ENCODE results near the gene AP3S2.

AP3S2 gene

GRCh38 chr15:89826671-89827655 is 66.8 kb downstream of the AP3S2 start:
- CTCF ChIA-PET = interaction anchor here (0.8 to 1.0 kb wide), 3 partner anchors 10 to 48 kb away, joined by 3 read pairs; no protein-coding TSS in a partner anchor
- Histone ChIP-seq H3K27ac (ENCODE audit: insufficient read depth in 1 of 2, low read depth in 1 of 2, low read length in 2 of 2, poor library complexity in 1 of 2, severe bottlenecking in 2 of 2) (no peak overlapping the region), H3K27me3 (replicated peaks in 2 of 5; ENCODE audit: control insufficient read depth in 4 of 5, insufficient read depth in 5 of 5, low read length in 4 of 5) (no peaks in the 10 kb centered on the region), H3K4me3 (ENCODE audit: control insufficient read depth in 1 of 7, extremely low read depth in 1 of 7, insufficient read depth in 4 of 7, low read depth in 2 of 7, low read length in 6 of 7) (no peak overlapping the region), H3K36me3 (ENCODE audit: control insufficient read depth in 4 of 4, insufficient read depth in 4 of 4, low read length in 3 of 4) (peaks cover 0 to 8% (median 0%) of the 10 kb centered on the region in 4 experiments), H3K4me1 (ENCODE audit: control extremely low read depth in 1 of 4, control insufficient read depth in 4 of 4, insufficient read depth in 4 of 4, low read length in 3 of 4) (peaks cover 0 to 51% (median 25%) of the 10 kb centered on the region in 4 experiments), H3K9me3 (ENCODE audit: control extremely low read depth in 1 of 5, control insufficient read depth in 4 of 5, insufficient read depth in 2 of 5, low read depth in 1 of 5, low read length in 4 of 5) (no peaks in the 10 kb centered on the region)
- DNase-seq = no peak
- 96% methylated on average over 13 of the region's 13 CpGs for WGBS (ENCODE audit: insufficient coverage)
- POLR2A ChIA-PET = no interaction called here

- H3K4me1 ChIP-seq (ENCODE audit: control extremely low read depth in 1 of 4, control insufficient read depth in 4 of 4, insufficient read depth in 4 of 4, low read length in 3 of 4) = peaks cover 0 to 66% (median 36%) of the 10 kb centered on the region in 4 experiments
Measured at GRCh38 chr15:89825271-89825940, 68.4 kb downstream of the AP3S2 start.

GRCh38 chr15:89824607-89824867 is 69.3 kb downstream of the AP3S2 start:
- ChIA-PET POLR2A (no interaction called here), CTCF (no interaction called here)
- no peak for DNase-seq
- 98% methylated on average over 6 of the region's 7 CpGs for WGBS (ENCODE audit: insufficient coverage)
- Histone ChIP-seq H3K36me3 (ENCODE audit: control insufficient read depth in 4 of 4, insufficient read depth in 4 of 4, low read length in 3 of 4) (no peaks in the 10 kb centered on the region), H3K27ac (ENCODE audit: insufficient read depth in 1 of 2, low read depth in 1 of 2, low read length in 2 of 2, poor library complexity in 1 of 2, severe bottlenecking in 2 of 2) (no peak overlapping the region), H3K9me3 (ENCODE audit: control extremely low read depth in 1 of 5, control insufficient read depth in 4 of 5, insufficient read depth in 2 of 5, low read depth in 1 of 5, low read length in 4 of 5) (no peaks in the 10 kb centered on the region), H3K4me1 (ENCODE audit: control extremely low read depth in 1 of 4, control insufficient read depth in 4 of 4, insufficient read depth in 4 of 4, low read length in 3 of 4) (peaks cover 0 to 71% (median 39%) of the 10 kb centered on the region in 4 experiments), H3K27me3 (replicated peaks in 2 of 5; ENCODE audit: control insufficient read depth in 4 of 5, insufficient read depth in 5 of 5, low read length in 4 of 5) (no peaks in the 10 kb centered on the region), H3K4me3 (ENCODE audit: control insufficient read depth in 1 of 7, extremely low read depth in 1 of 7, insufficient read depth in 4 of 7, low read depth in 2 of 7, low read length in 6 of 7) (no peak overlapping the region)

More at GRCh38 chr15:89825271-89825940, 68.4 kb downstream of the AP3S2 start:
- peak in 2 of 3 donors; percentile 75 to 77 for DNase-seq
- 96% methylated on average over 5 of the region's 10 CpGs for WGBS (ENCODE audit: insufficient coverage)
- Histone ChIP-seq H3K27me3 (replicated peaks in 2 of 5; ENCODE audit: control insufficient read depth in 4 of 5, insufficient read depth in 5 of 5, low read length in 4 of 5) (no peaks in the 10 kb centered on the region), H3K9me3 (ENCODE audit: control extremely low read depth in 1 of 5, control insufficient read depth in 4 of 5, insufficient read depth in 2 of 5, low read depth in 1 of 5, low read length in 4 of 5) (no peaks in the 10 kb centered on the region), H3K27ac (ENCODE audit: insufficient read depth in 1 of 2, low read depth in 1 of 2, low read length in 2 of 2, poor library complexity in 1 of 2, severe bottlenecking in 2 of 2) (no peak overlapping the region), H3K36me3 (ENCODE audit: control insufficient read depth in 4 of 4, insufficient read depth in 4 of 4, low read length in 3 of 4) (peaks cover 0 to under 1% (median 0%) of the 10 kb centered on the region in 4 experiments), H3K4me3 (ENCODE audit: control insufficient read depth in 1 of 7, extremely low read depth in 1 of 7, insufficient read depth in 4 of 7, low read depth in 2 of 7, low read length in 6 of 7) (no peak overlapping the region)
- ChIA-PET POLR2A (no interaction called here), CTCF (interaction anchor here (0.6 kb wide), 1 partner anchor 36 kb away, joined by 3 read pairs; no protein-coding TSS in a partner anchor)

- 100% methylated on average over 15 of the region's 16 CpGs for WGBS (ENCODE audit: insufficient coverage)
- H3K27me3 ChIP-seq (replicated peaks in 2 of 5; ENCODE audit: control insufficient read depth in 4 of 5, insufficient read depth in 5 of 5, low read length in 4 of 5) = no peaks in the 10 kb centered on the region
- no peaks in the 10 kb centered on the region for H3K36me3 ChIP-seq (ENCODE audit: control insufficient read depth in 4 of 4, insufficient read depth in 4 of 4, low read length in 3 of 4)
- peaks cover 0 to 68% (median 39%) of the 10 kb centered on the region in 4 experiments for H3K4me1 ChIP-seq (ENCODE audit: control extremely low read depth in 1 of 4, control insufficient read depth in 4 of 4, insufficient read depth in 4 of 4, low read length in 3 of 4)
- no peak overlapping the region for H3K4me3 ChIP-seq (ENCODE audit: control insufficient read depth in 1 of 7, extremely low read depth in 1 of 7, insufficient read depth in 4 of 7, low read depth in 2 of 7, low read length in 6 of 7)
- H3K9me3 ChIP-seq (ENCODE audit: control extremely low read depth in 1 of 5, control insufficient read depth in 4 of 5, insufficient read depth in 2 of 5, low read depth in 1 of 5, low read length in 4 of 5) = no peaks in the 10 kb centered on the region
- no peak for DNase-seq
- H3K27ac ChIP-seq (ENCODE audit: insufficient read depth in 1 of 2, low read depth in 1 of 2, low read length in 2 of 2, poor library complexity in 1 of 2, severe bottlenecking in 2 of 2) = no peak overlapping the region
- ChIA-PET CTCF (no interaction called here), POLR2A (no interaction called here)
Measured at GRCh38 chr15:89823836-89824606, 69.8 kb downstream of the AP3S2 start.

- DNase-seq = peak in 2 of 3 donors; percentile 38 to 39
Measured at GRCh38 chr15:89822951-89823711, 70.7 kb downstream of the AP3S2 start.

GRCh38 chr15:89822611-89822950 is 71.2 kb downstream of the AP3S2 start:
- ChIA-PET CTCF (interaction anchor here (1.0 to 1.1 kb wide), 2 partner anchors 10 to 25 kb away, joined by 3 read pairs; no protein-coding TSS in a partner anchor), POLR2A (no interaction called here)
- no peaks in the 10 kb centered on the region for H3K27me3 ChIP-seq (replicated peaks in 2 of 5; ENCODE audit: control insufficient read depth in 4 of 5, insufficient read depth in 5 of 5, low read length in 4 of 5)
- H3K27ac ChIP-seq (ENCODE audit: insufficient read depth in 1 of 2, low read depth in 1 of 2, low read length in 2 of 2, poor library complexity in 1 of 2, severe bottlenecking in 2 of 2) = no peak overlapping the region
- H3K9me3 ChIP-seq (ENCODE audit: control extremely low read depth in 1 of 5, control insufficient read depth in 4 of 5, insufficient read depth in 2 of 5, low read depth in 1 of 5, low read length in 4 of 5) = no peaks in the 10 kb centered on the region
- WGBS (ENCODE audit: insufficient coverage) = 100% methylated on average over 5 of the region's 5 CpGs
- no peak for DNase-seq
- H3K36me3 ChIP-seq (ENCODE audit: control insufficient read depth in 4 of 4, insufficient read depth in 4 of 4, low read length in 3 of 4) = no peaks in the 10 kb centered on the region
- H3K4me3 ChIP-seq (ENCODE audit: control insufficient read depth in 1 of 7, extremely low read depth in 1 of 7, insufficient read depth in 4 of 7, low read depth in 2 of 7, low read length in 6 of 7) = no peak overlapping the region
- H3K4me1 ChIP-seq (ENCODE audit: control extremely low read depth in 1 of 4, control insufficient read depth in 4 of 4, insufficient read depth in 4 of 4, low read length in 3 of 4) = peaks cover 0 to 74% (median 39%) of the 10 kb centered on the region in 4 experiments

More at GRCh38 chr15:89822951-89823711, 70.7 kb downstream of the AP3S2 start:
- WGBS (ENCODE audit: insufficient coverage) = 92% methylated on average over 6 of the region's 7 CpGs
- Histone ChIP-seq H3K36me3 (ENCODE audit: control insufficient read depth in 4 of 4, insufficient read depth in 4 of 4, low read length in 3 of 4) (no peaks in the 10 kb centered on the region), H3K4me3 (ENCODE audit: control insufficient read depth in 1 of 7, extremely low read depth in 1 of 7, insufficient read depth in 4 of 7, low read depth in 2 of 7, low read length in 6 of 7) (no peak overlapping the region), H3K27ac (ENCODE audit: insufficient read depth in 1 of 2, low read depth in 1 of 2, low read length in 2 of 2, poor library complexity in 1 of 2, severe bottlenecking in 2 of 2) (no peak overlapping the region), H3K27me3 (replicated peaks in 2 of 5; ENCODE audit: control insufficient read depth in 4 of 5, insufficient read depth in 5 of 5, low read length in 4 of 5) (no peaks in the 10 kb centered on the region), H3K4me1 (ENCODE audit: control extremely low read depth in 1 of 4, control insufficient read depth in 4 of 4, insufficient read depth in 4 of 4, low read length in 3 of 4) (peaks cover 0 to 69% (median 39%) of the 10 kb centered on the region in 4 experiments), H3K9me3 (ENCODE audit: control extremely low read depth in 1 of 5, control insufficient read depth in 4 of 5, insufficient read depth in 2 of 5, low read depth in 1 of 5, low read length in 4 of 5) (no peaks in the 10 kb centered on the region)
- POLR2A ChIA-PET = no interaction called here
- CTCF ChIA-PET = interaction anchor here (1.0 kb wide), 1 partner anchor 25 kb away, joined by 3 read pairs; no protein-coding TSS in a partner anchor

All from common myeloid progenitor, CD34-positive (primary cell).